Mesenchymal stem cell (in vitro differentiated cells and primary cell): ENCODE measurements around the gene PLCB1.

Source experiments
- DNase-seq: peaks from one replicate; pipeline ENCODE4 v3.0.0-alpha.2; 2013
- H2AFZ ChIP-seq: one replicate; pipeline ENCODE4 v1.6.1; 2013; ENCODE audit warnings: low read depth, mild to moderate bottlenecking, control low read depth, inconsistent platforms, low read length, moderate library complexity
- H2AK5ac ChIP-seq: 2 replicates; pipeline ENCODE4 v1.6.1; 2013; ENCODE audit warnings: low read length, moderate library complexity, mild to moderate bottlenecking, inconsistent platforms; ENCODE audit not compliant: severe bottlenecking
- H2BK120ac ChIP-seq: one replicate; pipeline ENCODE4 v1.6.1; 2013; ENCODE audit warnings: low read depth, mild to moderate bottlenecking, inconsistent platforms, low read length, moderate library complexity
- H2BK12ac ChIP-seq, 2 experiments: one replicate each; pipeline ENCODE4 v1.6.1; 2013; ENCODE audit warnings: inconsistent platforms in 2 of 2, low read length in 2 of 2, mild to moderate bottlenecking in 2 of 2, moderate library complexity in 2 of 2, control low read depth in 1 of 2
- H2BK15ac ChIP-seq: one replicate; pipeline ENCODE4 v1.6.1; 2013; ENCODE audit warnings: mild to moderate bottlenecking, low read depth, inconsistent platforms; ENCODE audit not compliant: poor library complexity, severe bottlenecking
- H2BK5ac ChIP-seq: 2 replicates; pipeline ENCODE4 v1.6.1; 2013; ENCODE audit warnings: low read depth, mild to moderate bottlenecking, low read length, control low read depth, inconsistent platforms; ENCODE audit not compliant: poor library complexity, severe bottlenecking
- H3K14ac ChIP-seq, 2 experiments: one replicate each; pipeline ENCODE4 v1.6.1; 2013; ENCODE audit warnings: inconsistent platforms in 2 of 2, low read length in 2 of 2, control low read depth in 1 of 2, mild to moderate bottlenecking in 1 of 2, moderate library complexity in 1 of 2
- H3K18ac ChIP-seq, 2 experiments: one replicate each; pipeline ENCODE4 v1.6.1; 2013; ENCODE audit warnings: inconsistent platforms in 2 of 2, low read length in 2 of 2, control low read depth in 1 of 2, low read depth in 1 of 2, mild to moderate bottlenecking in 1 of 2
- H3K23ac ChIP-seq, 2 experiments: one replicate each; pipeline ENCODE4 v1.6.1; 2013; ENCODE audit warnings: inconsistent platforms in 2 of 2, low read length in 2 of 2, mild to moderate bottlenecking in 2 of 2, moderate library complexity in 2 of 2, control low read depth in 1 of 2
- H3K27ac ChIP-seq: 2 replicates; pipeline ENCODE4 v1.5.1; 2013; ENCODE audit warnings: mild to moderate bottlenecking, moderate library complexity, low read length, control low read depth, inconsistent platforms; ENCODE audit not compliant: poor library complexity, severe bottlenecking
- H3K27me3 ChIP-seq, 2 experiments: 2 replicates each; pipeline versions ENCODE4 v1.6.1 to v1.7.0; 2013; ENCODE audit warnings: low read length in 2 of 2, mild to moderate bottlenecking in 2 of 2, moderate library complexity in 2 of 2, control low read depth in 1 of 2, inconsistent platforms in 1 of 2; ENCODE audit not compliant: control insufficient read depth in 1 of 2, insufficient read depth in 1 of 2
- H3K36me3 ChIP-seq, 2 experiments: 2 replicates each; pipeline versions ENCODE4 v1.6.1 to v1.7.0; 2013; ENCODE audit warnings: low read length in 2 of 2, control low read depth in 1 of 2, inconsistent platforms in 1 of 2, low read depth in 1 of 2, mild to moderate bottlenecking in 1 of 2; ENCODE audit not compliant: insufficient read depth in 2 of 2, control insufficient read depth in 1 of 2
- H3K4ac ChIP-seq, 2 experiments: one replicate each; pipeline ENCODE4 v1.6.1; 2013; ENCODE audit warnings: inconsistent platforms in 2 of 2, low read length in 2 of 2, mild to moderate bottlenecking in 2 of 2, moderate library complexity in 2 of 2, control low read depth in 1 of 2, low read depth in 1 of 2
- H3K4me1 ChIP-seq: 2 replicates; pipeline ENCODE4 v1.6.1; 2013; ENCODE audit warnings: low read depth, low read length, control low read depth; ENCODE audit not compliant: control insufficient read depth, insufficient read depth
- H3K4me2 ChIP-seq: 2 replicates; pipeline ENCODE4 v1.6.1; 2013; ENCODE audit warnings: low read length, mild to moderate bottlenecking, inconsistent platforms; ENCODE audit not compliant: poor library complexity, severe bottlenecking
- H3K4me3 ChIP-seq, 2 experiments: 2 replicates each; pipeline versions ENCODE4 v1.5.1 to v1.7.0; 2013; ENCODE audit warnings: low read length in 2 of 2, mild to moderate bottlenecking in 2 of 2, control low read depth in 1 of 2, low read depth in 1 of 2; ENCODE audit not compliant: insufficient read depth in 1 of 2
- H3K79me1 ChIP-seq: replicated peaks from 2 replicates; pipeline ENCODE4 v1.6.1; 2013; ENCODE audit warnings: mild to moderate bottlenecking, control low read depth, low read length, inconsistent platforms; ENCODE audit not compliant: poor library complexity, severe bottlenecking
- H3K9ac ChIP-seq: 2 replicates; pipeline ENCODE4 v1.7.0; 2013; ENCODE audit warnings: mild to moderate bottlenecking, low read length, moderate library complexity
- H3K9me3 ChIP-seq: 2 replicates; pipeline ENCODE4 v1.7.0; 2013; ENCODE audit warnings: mild to moderate bottlenecking, low read length; ENCODE audit not compliant: control insufficient read depth
- H4K8ac ChIP-seq: one replicate; pipeline ENCODE4 v1.6.1; 2013; ENCODE audit warnings: inconsistent platforms, mild to moderate bottlenecking, low read length, moderate library complexity
- H4K91ac ChIP-seq: one replicate; pipeline ENCODE4 v1.6.1; 2013; ENCODE audit warnings: mild to moderate bottlenecking, low read length, inconsistent platforms
- WGBS: methylation state at CpG from one replicate; pipeline ENCODE4 v1.1.7; 2013; ENCODE audit warnings: mixed read lengths; 5-methylcytosine and 5-hydroxymethylcytosine counted together

The PLCB1 gene

DNA sequence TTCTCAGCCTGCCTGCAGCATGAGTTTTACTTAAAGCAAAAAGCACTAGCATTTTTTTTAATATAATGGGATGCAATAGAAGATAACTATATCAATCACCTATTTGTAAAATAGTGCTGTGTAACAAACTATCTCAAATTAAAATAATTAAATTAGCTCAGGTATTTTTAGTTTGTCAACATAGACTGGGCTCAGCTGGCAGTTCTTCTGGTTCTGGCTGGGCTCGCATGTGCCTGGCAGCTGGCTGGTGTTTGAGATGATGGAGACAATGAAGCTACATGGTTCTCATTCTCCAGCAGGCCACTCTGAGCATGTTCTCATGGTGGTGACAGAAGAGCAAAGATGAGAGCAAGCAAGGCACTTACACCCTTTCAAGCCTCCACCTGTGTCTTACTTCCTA lies 181.0 kb downstream of the PLCB1 start:
- no peak overlapping the region for H2AK5ac ChIP-seq
- H3K27me3 ChIP-seq = no peaks in the 10 kb centered on the region
- H3K23ac ChIP-seq = no peak overlapping the region
- H3K4ac ChIP-seq = no peak overlapping the region
- H3K4me3 ChIP-seq = no peak overlapping the region
- H2BK12ac ChIP-seq = no peak overlapping the region
- H3K9ac ChIP-seq = no peak overlapping the region
- no peaks in the 10 kb centered on the region for H3K79me1 ChIP-seq
- H2BK15ac ChIP-seq = no peak overlapping the region
- no peak overlapping the region for H4K91ac ChIP-seq
- no peak overlapping the region for H2AFZ ChIP-seq
- H3K4me2 ChIP-seq = no peak overlapping the region
- no peak overlapping the region for H3K14ac ChIP-seq
- H2BK5ac ChIP-seq = no peak overlapping the region
- peaks cover 1% of the 10 kb centered on the region for H3K4me1 ChIP-seq
- H3K27ac ChIP-seq = no peak overlapping the region
- H3K9me3 ChIP-seq = peaks cover 3% of the 10 kb centered on the region
- 94% methylated on average over 1 of the region's 1 CpG for WGBS
- H3K18ac ChIP-seq = no peak overlapping the region
- H3K36me3 ChIP-seq = no peaks in the 10 kb centered on the region
- DNase-seq = no peak
- no peak overlapping the region for H2BK120ac ChIP-seq
- H4K8ac ChIP-seq = no peak overlapping the region

DNA sequence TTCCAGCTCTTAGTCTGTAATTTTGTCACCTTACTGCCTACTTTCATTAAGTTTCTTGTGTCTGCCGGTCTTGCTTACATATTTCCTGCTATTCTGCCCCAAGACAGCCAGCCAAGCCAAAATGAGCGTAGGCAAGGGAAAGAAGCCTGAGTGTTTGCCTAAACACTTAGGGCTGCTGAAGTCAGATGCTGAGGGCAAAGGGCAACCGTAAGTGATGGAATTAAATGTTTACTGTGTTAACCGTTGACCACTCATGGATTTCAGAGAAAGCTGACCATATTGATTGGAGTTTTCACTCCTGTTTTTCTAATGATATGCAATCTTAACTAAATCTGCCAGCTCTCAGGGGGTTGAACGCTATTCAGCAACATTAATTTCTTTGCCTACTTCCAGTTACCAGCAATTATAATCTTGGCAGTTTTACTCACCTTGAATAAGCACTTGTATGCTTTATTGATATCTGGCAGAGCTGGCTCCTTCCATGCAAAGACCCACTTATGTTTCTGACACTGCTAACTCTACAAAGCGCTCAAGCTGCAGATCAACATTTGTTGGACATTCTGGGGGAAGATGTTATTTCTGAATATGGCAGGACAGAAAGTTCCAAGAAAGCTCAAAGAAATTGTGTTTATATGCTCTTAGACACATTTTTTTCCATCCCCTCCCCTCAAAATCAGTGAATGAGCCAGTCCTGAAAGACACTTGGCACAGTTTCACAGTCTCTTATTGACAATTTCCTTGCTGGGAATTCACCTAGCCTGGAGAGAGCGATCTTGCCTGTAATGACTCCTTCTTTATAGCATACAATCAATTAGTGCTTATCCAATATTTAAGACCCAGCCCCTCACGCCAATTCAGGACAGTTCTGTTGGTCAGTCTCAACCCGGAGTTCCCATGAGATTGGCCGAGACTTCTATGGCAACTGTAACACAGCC lies 183.8 kb downstream of the PLCB1 start:
- Histone ChIP-seq H3K9ac (no peak overlapping the region), H2BK120ac (no peak overlapping the region), H3K36me3 (no peaks in the 10 kb centered on the region), H2BK12ac (no peak overlapping the region), H3K4me3 (no peak overlapping the region), H2BK5ac (no peak overlapping the region), H4K8ac (no peak overlapping the region), H4K91ac (no peak overlapping the region), H2AK5ac (no peak overlapping the region), H3K4ac (no peak overlapping the region), H3K27me3 (no peaks in the 10 kb centered on the region), H3K27ac (no peak overlapping the region), H2AFZ (no peak overlapping the region), H3K9me3 (peaks cover 3% of the 10 kb centered on the region), H3K14ac (no peak overlapping the region), H3K4me1 (no peaks in the 10 kb centered on the region), H3K79me1 (no peaks in the 10 kb centered on the region), H3K23ac (no peak overlapping the region), H2BK15ac (no peak overlapping the region), H3K18ac (no peak overlapping the region), H3K4me2 (no peak overlapping the region)
- DNase-seq = no peak
- 93% methylated on average over 9 of the region's 10 CpGs for WGBS

DNA sequence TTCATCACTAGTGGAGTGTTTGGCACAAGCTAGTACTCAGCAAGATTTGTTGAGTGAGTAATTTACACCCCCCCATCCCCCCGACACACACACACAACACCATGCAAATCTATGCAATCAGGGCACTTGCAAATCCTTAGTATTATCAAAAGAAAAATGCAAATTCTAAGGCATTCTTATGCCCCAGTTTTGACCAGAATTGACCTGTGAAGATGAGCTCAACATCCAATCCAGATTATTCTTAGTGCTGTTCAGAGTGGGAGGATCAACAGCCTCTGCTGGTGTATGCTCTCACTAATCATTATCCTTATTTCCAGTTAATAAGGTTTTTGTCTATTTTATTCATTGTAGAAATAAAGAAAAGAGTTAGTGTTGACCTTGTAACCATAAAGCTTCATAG lies 185.4 kb downstream of the PLCB1 start:
- Histone ChIP-seq H3K36me3 (no peaks in the 10 kb centered on the region), H3K9me3 (peaks cover 3% of the 10 kb centered on the region), H3K27ac (no peak overlapping the region), H3K23ac (no peak overlapping the region), H2AK5ac (no peak overlapping the region), H3K4ac (no peak overlapping the region), H4K8ac (no peak overlapping the region), H2AFZ (no peak overlapping the region), H2BK12ac (no peak overlapping the region), H3K9ac (no peak overlapping the region), H3K18ac (no peak overlapping the region), H3K14ac (peak overlapping the region in 1 of 2 experiments; percentile 51), H3K27me3 (no peaks in the 10 kb centered on the region), H3K4me2 (no peak overlapping the region), H3K4me1 (no peaks in the 10 kb centered on the region), H2BK5ac (no peak overlapping the region), H4K91ac (no peak overlapping the region), H3K79me1 (no peaks in the 10 kb centered on the region), H3K4me3 (no peak overlapping the region), H2BK15ac (no peak overlapping the region), H2BK120ac (no peak overlapping the region)
- WGBS = 100% methylated on average over 1 of the region's 1 CpG
- no peak for DNase-seq

DNA sequence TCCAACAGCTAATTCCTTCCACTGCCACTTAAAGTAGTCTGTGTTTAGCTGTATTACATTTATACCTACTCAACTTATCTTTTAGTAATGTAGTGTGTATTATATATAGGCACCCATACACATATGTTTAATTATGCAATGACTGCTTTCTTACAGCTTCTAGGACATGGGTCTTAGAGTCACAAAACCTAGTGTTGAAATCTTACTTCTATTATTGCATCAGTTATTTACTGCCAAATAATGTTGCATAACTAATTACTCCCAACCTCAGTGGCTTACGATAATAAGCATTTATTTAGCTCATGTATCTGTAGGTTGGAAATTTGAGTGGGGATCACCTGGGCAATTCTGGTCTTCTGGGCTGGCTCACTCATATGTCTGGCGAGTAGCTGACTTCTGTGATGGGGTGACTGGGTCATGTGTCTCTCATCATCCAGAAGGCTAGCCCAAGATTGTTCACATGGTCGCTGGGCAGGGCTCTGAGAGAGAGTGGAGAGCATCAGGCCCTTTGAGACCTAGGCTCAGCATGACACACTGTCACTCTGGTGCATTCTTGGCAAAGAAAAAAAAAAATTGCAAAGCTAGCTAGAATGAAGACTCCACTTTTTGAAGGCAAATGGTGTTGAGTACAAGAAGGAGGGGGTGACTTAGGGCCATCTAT lies 187.0 kb downstream of the PLCB1 start:
- Histone ChIP-seq H4K8ac (no peak overlapping the region), H2BK5ac (no peak overlapping the region), H3K79me1 (no peaks in the 10 kb centered on the region), H4K91ac (no peak overlapping the region), H3K4me2 (no peak overlapping the region), H3K27ac (no peak overlapping the region), H3K9ac (no peak overlapping the region), H2BK12ac (no peak overlapping the region), H3K14ac (no peak overlapping the region), H3K27me3 (no peaks in the 10 kb centered on the region), H2BK15ac (no peak overlapping the region), H2BK120ac (no peak overlapping the region), H3K23ac (no peak overlapping the region), H3K4me1 (no peaks in the 10 kb centered on the region), H3K4me3 (no peak overlapping the region), H3K4ac (no peak overlapping the region), H3K9me3 (no peaks in the 10 kb centered on the region), H2AFZ (no peak overlapping the region), H3K18ac (no peak overlapping the region), H2AK5ac (no peak overlapping the region), H3K36me3 (no peaks in the 10 kb centered on the region)
- 90% methylated on average over 3 of the region's 3 CpGs for WGBS
- no peak for DNase-seq
